SK-N-SH (cell line): Measurements from ENCODE around the gene MYOM1. TPM values are rescaled to one million over a fixed set of nuclear protein-coding genes. Genes with fewer than 3 reads are reported as not detected.

Experiments
- CTCF ChIA-PET: fragments of 300-600, 350-600 bp; formaldehyde crosslinking; extraction: SDS; loops from one replicate; lab custom pipeline; 2021; lab: Yijun Ruan, JAX
- POLR2A ChIA-PET: fragments of 350-600 bp; sonication (Branson Sonifier 250); formaldehyde crosslinking; extraction: SDS; loops from one replicate; lab custom pipeline; 2020; ENCODE audit warnings: antibody characterized with exemption, inconsistent platforms; lab: Yijun Ruan, JAX
- DNase-seq: peaks from one replicate; pipeline ENCODE4 v3.0.0; 2012
- H2AFZ ChIP-seq: fragments of 200-600 bp; sonication (generic); 2 replicates; pipeline ENCODE4 v1.8.1; 2016; ENCODE audit warnings: antibody characterized with exemption, mild to moderate bottlenecking, low read depth
- H3F3A ChIP-seq: fragments of 200-600 bp; sonication (generic); replicated peaks from 2 replicates; pipeline ENCODE3; 2016; ENCODE audit warnings: antibody characterized with exemption, mild to moderate bottlenecking; ENCODE audit not compliant: insufficient read depth
- H3K27ac ChIP-seq, 2 experiments: fragments of 200-500 bp in 1 of 2; fragments of 200-600 bp in 1 of 2; sonication (Bioruptor generic) in 1 of 2; sonication (generic), shearing (Covaris generic) in 1 of 2; 2 replicates each; pipeline versions ENCODE4 v1.5.1 to v1.6.1; 2014 to 2016; ENCODE audit warnings: low read depth in 2 of 2, inconsistent platforms in 1 of 2, low read length in 1 of 2, mild to moderate bottlenecking in 1 of 2, mixed read lengths in 1 of 2
- H3K27me3 ChIP-seq: fragments of 200-600 bp; sonication (generic), shearing (Covaris generic); 2 replicates; pipeline ENCODE4 v1.6.1; 2016; ENCODE audit warnings: mixed run types; ENCODE audit not compliant: insufficient read depth
- H3K36me3 ChIP-seq, 2 experiments: fragments of 200-500 bp in 1 of 2; fragments of 200-600 bp in 1 of 2; sonication (Bioruptor generic) in 1 of 2; sonication (generic) in 1 of 2; replicated peaks in 1 of 2; 2 replicates each; pipeline versions ENCODE3 to v1.5.1; 2014 to 2016; ENCODE audit warnings: low read length in 1 of 2, mild to moderate bottlenecking in 1 of 2; ENCODE audit not compliant: insufficient read depth in 2 of 2, control insufficient read depth in 1 of 2
- H3K4me1 ChIP-seq, 2 experiments: fragments of 200-500 bp in 1 of 2; fragments of 200-600 bp in 1 of 2; sonication (Bioruptor generic) in 1 of 2; sonication (generic), shearing (Covaris generic) in 1 of 2; 2 replicates each; pipeline versions ENCODE4 v1.5.1 to v1.6.1; 2014 to 2016; ENCODE audit warnings: low read depth in 1 of 2, low read length in 1 of 2, mixed run types in 1 of 2; ENCODE audit not compliant: insufficient read depth in 2 of 2, control insufficient read depth in 1 of 2
- H3K4me2 ChIP-seq: fragments of 200-600 bp; sonication (generic), shearing (Covaris generic); 2 replicates; pipeline ENCODE4 v1.6.1; 2017; ENCODE audit warnings: mixed run types
- H3K4me3 ChIP-seq, 2 experiments: fragments of 200-500 bp in 1 of 2; fragments of 200-600 bp in 1 of 2; sonication (Bioruptor generic) in 1 of 2; sonication (generic), shearing (Covaris generic) in 1 of 2; 2 replicates each; pipeline versions ENCODE4 v1.5.1 to v1.8.1; 2014 to 2016; ENCODE audit warnings: low read depth in 2 of 2, inconsistent platforms in 1 of 2, low read length in 1 of 2, mild to moderate bottlenecking in 1 of 2, mixed read lengths in 1 of 2, moderate library complexity in 1 of 2
- H3K79me2 ChIP-seq: fragments of 200-600 bp; sonication (generic); 2 replicates; pipeline ENCODE4 v1.8.1; 2017; ENCODE audit warnings: mild to moderate bottlenecking; ENCODE audit not compliant: insufficient read depth
- H3K9ac ChIP-seq: fragments of 200-600 bp; sonication (generic); 2 replicates; pipeline ENCODE4 v1.6.1; 2017; ENCODE audit warnings: mixed run types
- H3K9me2 ChIP-seq: fragments of 200-600 bp; sonication (generic); 2 replicates; pipeline ENCODE4 v1.6.1; 2017; ENCODE audit warnings: mixed run types
- H3K9me3 ChIP-seq: fragments of 200-600 bp; sonication (generic); 2 replicates; pipeline ENCODE4 v1.6.1; 2017; ENCODE audit warnings: mixed run types, mild to moderate bottlenecking, moderate library complexity
- H4K20me1 ChIP-seq: fragments of 200-600 bp; sonication (generic); 2 replicates; pipeline ENCODE4 v1.6.1; 2017; ENCODE audit warnings: mild to moderate bottlenecking, mixed run types; ENCODE audit not compliant: insufficient read depth
- CHD2 ChIP-seq: fragments of 150-350 bp; IDR thresholded peaks from 2 replicates; pipeline ENCODE4 v1.6.1; 2018; ENCODE audit warnings: low read length; ENCODE audit not compliant: partially characterized antibody
- ELF1 ChIP-seq: IDR thresholded peaks from 2 replicates; pipeline ENCODE4 v1.4.0; 2012
- EP300 ChIP-seq, 2 experiments: IDR thresholded peaks; 2 replicates each; pipeline versions ENCODE4 v1.4.0 to v1.6.1; 2012; ENCODE audit warnings: borderline replicate concordance in 1 of 2, low read depth in 1 of 2, low read length in 1 of 2
- EZH2phosphoT487 ChIP-seq: fragments of 200-600 bp; sonication (generic); IDR thresholded peaks from 2 replicates; pipeline ENCODE4 v1.6.1; 2017; ENCODE audit warnings: low read depth, mixed run types, mild to moderate bottlenecking, antibody characterized with exemption, moderate library complexity, borderline replicate concordance
- FOSL2 ChIP-seq: IDR thresholded peaks from 2 replicates; pipeline ENCODE4 v1.4.0; 2012; ENCODE audit warnings: low read depth, mild to moderate bottlenecking, moderate library complexity, borderline replicate concordance
- GATA2 ChIP-seq: sonication (generic); formaldehyde crosslinking; IDR thresholded peaks from 2 replicates; pipeline ENCODE4 v1.5.0; 2020; ENCODE audit warnings: mild to moderate bottlenecking, missing genetic modification reagents
- JUND ChIP-seq: IDR thresholded peaks from 2 replicates; pipeline ENCODE4 v1.4.0; 2012
- MEF2A ChIP-seq: IDR thresholded peaks from 2 replicates; pipeline ENCODE4 v1.4.0; 2012; ENCODE audit warnings: low read depth, borderline replicate concordance
- NRF1 ChIP-seq: IDR thresholded peaks from 2 replicates; pipeline ENCODE4 v1.6.1; 2012; ENCODE audit warnings: low read depth, mild to moderate bottlenecking, low read length
- PBX3 ChIP-seq: IDR thresholded peaks from 2 replicates; pipeline ENCODE4; 2012
- POLR2AphosphoS5 ChIP-seq: IDR thresholded peaks from 2 replicates; pipeline ENCODE4 v1.6.1; 2012; ENCODE audit warnings: low read depth, low read length
- RCOR1 ChIP-seq: fragments of 150-350 bp; IDR thresholded peaks from 2 replicates; pipeline ENCODE4 v1.6.1; 2017; ENCODE audit warnings: antibody characterized with exemption, low read length
- RFX5 ChIP-seq: IDR thresholded peaks from 2 replicates; pipeline ENCODE4 v1.6.1; 2012; ENCODE audit warnings: mild to moderate bottlenecking, improper control_type of control experiment, low read length
- SIN3A ChIP-seq: IDR thresholded peaks from 2 replicates; pipeline ENCODE4 v1.6.1; 2012; ENCODE audit warnings: low read depth, mild to moderate bottlenecking, low read length, moderate library complexity, borderline replicate concordance
- TCF12 ChIP-seq: IDR thresholded peaks from 2 replicates; pipeline ENCODE4 v1.4.0; 2012
- USF2 ChIP-seq: fragments of 150-350 bp; IDR thresholded peaks from 2 replicates; pipeline ENCODE4 v1.6.1; 2017; ENCODE audit warnings: antibody characterized with exemption, low read length, low read depth, borderline replicate concordance
- ZBTB33 ChIP-seq: IDR thresholded peaks from 2 replicates; pipeline ENCODE4 v1.4.0; 2012; ENCODE audit warnings: low read depth, borderline replicate concordance
- WGBS: methylation state at CpG from one replicate; pipeline ENCODE4 v1.1.6; 2017; ENCODE audit warnings: low lambda C conversion rate; 5-methylcytosine and 5-hydroxymethylcytosine counted together
- polyA plus RNA-seq, 3 experiments: library from polyadenylated mRNA; depleted of rRNA; stranded (reverse); fragments of >200 nt; gene quantifications; 2 replicates each; pipeline ENCODE4 v1.2.3, GENCODE V29; 2012
- TF ChIP-seq, protein P1 (sequence below): fragments of 200-600 bp; sonication (generic); IDR thresholded peaks from 2 replicates; pipeline ENCODE4 v1.6.1; 2017; ENCODE audit warnings: antibody characterized with exemption, mild to moderate bottlenecking, moderate library complexity
- TF ChIP-seq, protein P2 (sequence below): IDR thresholded peaks from 2 replicates; pipeline ENCODE4 v1.4.0; 2012; ENCODE audit warnings: low read depth, borderline replicate concordance
- TF ChIP-seq, protein P3 (sequence below): IDR thresholded peaks from 2 replicates; pipeline ENCODE4 v1.4.0; 2012; ENCODE audit warnings: low read depth

Gene MYOM1
- polyA plus RNA-seq, 1 of the 3 experiments (the other 2 are of a cell fraction) = 0.07 TPM

DNA sequence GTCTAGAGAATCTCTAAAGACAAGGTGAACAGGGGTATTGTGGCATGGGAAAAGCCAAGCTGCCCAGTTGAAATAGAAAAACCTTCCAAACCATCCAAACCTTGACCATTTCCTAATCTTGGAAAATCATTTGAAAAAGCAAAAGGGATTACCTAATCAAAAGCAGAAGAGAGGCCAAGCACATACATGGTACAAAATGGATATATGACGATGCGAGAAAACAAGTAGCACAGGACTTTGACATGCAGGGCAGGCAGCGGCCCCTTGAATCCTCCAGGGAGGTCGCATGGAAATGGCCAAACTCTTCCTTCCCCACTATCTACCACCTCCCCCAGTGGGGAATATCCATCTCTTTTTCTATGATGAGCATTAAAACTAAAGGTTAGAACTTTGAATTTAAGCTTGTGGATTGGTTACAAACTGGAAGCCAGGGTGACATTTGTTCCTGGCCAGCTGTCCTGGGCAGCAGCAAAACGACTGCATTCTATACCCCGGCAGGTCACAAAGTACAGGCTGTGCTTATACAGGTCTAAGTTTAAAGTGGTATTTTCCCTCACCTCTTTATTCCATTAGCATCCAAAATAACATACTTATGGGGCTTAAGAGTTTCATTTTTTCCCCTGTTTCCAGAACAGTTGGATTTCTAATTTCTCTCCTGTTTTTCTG is 24.7 kb downstream of the MYOM1 start (continued):
- TF ChIP-seq, protein P1, sequence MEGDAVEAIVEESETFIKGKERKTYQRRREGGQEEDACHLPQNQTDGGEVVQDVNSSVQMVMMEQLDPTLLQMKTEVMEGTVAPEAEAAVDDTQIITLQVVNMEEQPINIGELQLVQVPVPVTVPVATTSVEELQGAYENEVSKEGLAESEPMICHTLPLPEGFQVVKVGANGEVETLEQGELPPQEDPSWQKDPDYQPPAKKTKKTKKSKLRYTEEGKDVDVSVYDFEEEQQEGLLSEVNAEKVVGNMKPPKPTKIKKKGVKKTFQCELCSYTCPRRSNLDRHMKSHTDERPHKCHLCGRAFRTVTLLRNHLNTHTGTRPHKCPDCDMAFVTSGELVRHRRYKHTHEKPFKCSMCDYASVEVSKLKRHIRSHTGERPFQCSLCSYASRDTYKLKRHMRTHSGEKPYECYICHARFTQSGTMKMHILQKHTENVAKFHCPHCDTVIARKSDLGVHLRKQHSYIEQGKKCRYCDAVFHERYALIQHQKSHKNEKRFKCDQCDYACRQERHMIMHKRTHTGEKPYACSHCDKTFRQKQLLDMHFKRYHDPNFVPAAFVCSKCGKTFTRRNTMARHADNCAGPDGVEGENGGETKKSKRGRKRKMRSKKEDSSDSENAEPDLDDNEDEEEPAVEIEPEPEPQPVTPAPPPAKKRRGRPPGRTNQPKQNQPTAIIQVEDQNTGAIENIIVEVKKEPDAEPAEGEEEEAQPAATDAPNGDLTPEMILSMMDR = no peak
- TF ChIP-seq PBX3 = no peak

DNA sequence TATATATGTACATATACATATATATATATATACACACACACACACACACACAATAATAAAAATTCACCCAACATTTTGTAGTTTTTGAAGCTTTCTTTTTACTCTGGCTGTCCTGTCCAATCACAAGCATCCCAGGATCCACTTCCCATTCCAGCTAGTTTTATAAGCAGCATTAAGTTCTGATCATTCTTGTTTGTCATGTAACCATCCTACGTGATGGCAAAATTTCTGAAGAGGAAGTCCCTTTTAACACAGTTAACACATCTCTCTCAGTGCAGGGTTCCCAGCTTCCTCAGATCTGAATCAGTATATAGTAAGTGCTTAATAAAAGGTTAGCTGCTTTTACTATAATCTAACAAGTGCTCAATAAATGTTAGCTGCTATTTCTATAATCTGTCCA is 26.4 kb downstream of the MYOM1 start:
- TF ChIP-seq RCOR1 (no peak), RFX5 (no peak), POLR2AphosphoS5 (no peak), EP300 (IDR thresholded peaks at IDR 0.05; ENCODE audit: borderline replicate concordance in 1 of 2, low read depth in 1 of 2, low read length in 1 of 2) (no peak), CHD2 (no peak), ELF1 (no peak), GATA2 (CRISPR knock-in tag) (no peak), USF2 (no peak), JUND (no peak), TCF12 (no peak), PBX3 (no peak), NRF1 (no peak), ZBTB33 (no peak), SIN3A (no peak), FOSL2 (no peak), EZH2phosphoT487 (no peak), MEF2A (no peak)
- TF ChIP-seq, protein P2, sequence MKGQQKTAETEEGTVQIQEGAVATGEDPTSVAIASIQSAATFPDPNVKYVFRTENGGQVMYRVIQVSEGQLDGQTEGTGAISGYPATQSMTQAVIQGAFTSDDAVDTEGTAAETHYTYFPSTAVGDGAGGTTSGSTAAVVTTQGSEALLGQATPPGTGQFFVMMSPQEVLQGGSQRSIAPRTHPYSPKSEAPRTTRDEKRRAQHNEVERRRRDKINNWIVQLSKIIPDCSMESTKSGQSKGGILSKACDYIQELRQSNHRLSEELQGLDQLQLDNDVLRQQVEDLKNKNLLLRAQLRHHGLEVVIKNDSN = no peak
- TF ChIP-seq, protein P3, sequence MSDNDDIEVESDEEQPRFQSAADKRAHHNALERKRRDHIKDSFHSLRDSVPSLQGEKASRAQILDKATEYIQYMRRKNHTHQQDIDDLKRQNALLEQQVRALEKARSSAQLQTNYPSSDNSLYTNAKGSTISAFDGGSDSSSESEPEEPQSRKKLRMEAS = no peak
- TF ChIP-seq, protein P1 = no peak
- Histone ChIP-seq H3K27me3 (no peaks in the 10 kb centered on the region), H3K36me3 (no peaks in the 10 kb centered on the region), H3K9me2 (no peaks in the 10 kb centered on the region), H3K9ac (no peak overlapping the region), H3K79me2 (no peaks in the 10 kb centered on the region), H4K20me1 (no peaks in the 10 kb centered on the region), H3K9me3 (no peaks in the 10 kb centered on the region), H3K4me2 (no peak overlapping the region), H2AFZ (no peak overlapping the region), H3K27ac (no peak overlapping the region), H3K4me3 (no peak overlapping the region), H3K4me1 (no peaks in the 10 kb centered on the region; a peak in 1 of 4 replicates), H3F3A (no peaks in the 10 kb centered on the region)
- DNase-seq = no peak
- 36% methylated on average over 1 of the region's 1 CpG for WGBS
- POLR2A ChIA-PET = no interaction called here
- CTCF ChIA-PET = interaction anchor here (0.9 to 2.7 kb wide), 6 partner anchors 9 to 53 kb away, joined by 3 to 8 read pairs (median 4); no protein-coding TSS in a partner anchor
